ENCODE measurements around the gene TM7SF3.

The TM7SF3 gene

GRCh38 chr12:26937863-26938700, 76.1 kb downstream of the TM7SF3 start, which contains the start of the genes FGFR1OP2 and INTS13:
Gene FGFR1OP2 (plus strand): TSS chr12:26938470. CDS start chr12:26954159, 15,689 bp downstream.
Gene INTS13 (minus strand): TSS chr12:26937981. CDS start chr12:26936803, 1,178 bp downstream.
- TF ChIP-seq ZNF274 (IDR thresholded peaks at IDR 0.05; ENCODE audit: low read depth, low read length), result no peak
- peak within 1 kb of the TSS; percentile 95 for H3K4me3 ChIP-seq (ENCODE audit: low read length)

GRCh38 chr12:26937443-26937862, 76.7 kb downstream of the TM7SF3 start:
- H3K4me3 ChIP-seq (ENCODE audit: low read length), result peak overlapping the region; percentile 95
- no peak for TF ChIP-seq ZNF274 (IDR thresholded peaks at IDR 0.05; ENCODE audit: low read depth, low read length)

GRCh38 chr12:26936559-26937442, 77.4 kb downstream of the TM7SF3 start:
- H3K4me3 ChIP-seq (ENCODE audit: low read length), result peak overlapping the region; percentile 95
- TF ChIP-seq ZNF274 (IDR thresholded peaks at IDR 0.05; ENCODE audit: low read depth, low read length), result no peak

- no peak for TF ChIP-seq ZNF274 (IDR thresholded peaks at IDR 0.05; ENCODE audit: low read depth, low read length)
- H3K4me3 ChIP-seq (ENCODE audit: low read length), result peak overlapping the region; percentile 68
Observed at GRCh38 chr12:26935636-26936378, 78.4 kb downstream of the TM7SF3 start.

GRCh38 chr12:26929590-26929989, 84.6 kb downstream of the TM7SF3 start:
- H3K4me3 ChIP-seq (ENCODE audit: low read length), result no peak overlapping the region
- no peak for TF ChIP-seq ZNF274 (IDR thresholded peaks at IDR 0.05; ENCODE audit: low read depth, low read length)

GRCh38 chr12:26928661-26929060, 85.5 kb downstream of the TM7SF3 start:
- TF ChIP-seq ZNF274 (IDR thresholded peaks at IDR 0.05; ENCODE audit: low read depth, low read length), result no peak
- no peak overlapping the region for H3K4me3 ChIP-seq (ENCODE audit: low read length)
